ENCODE data around the gene NES. TPM values are rescaled to one million over a fixed set of nuclear protein-coding genes. Genes with fewer than 3 reads are reported as not detected.

NES gene
- total RNA-seq, 1 experiment from 2014 or later: 168 TPM

GRCh38 chr1:156703741-156704140 is 26.5 kb upstream of the NES start:
- H3K4me3 Mint-ChIP-seq: peak overlapping the region; percentile 74 to 91
- H3K4me1 Mint-ChIP-seq: peaks cover 50 to 57% of the 10 kb centered on the region in 2 experiments
- no peak overlapping the region for H4K91ac ChIP-seq (ENCODE audit: insufficient read length, low read depth, low read length)
- peaks cover 39% of the 10 kb centered on the region for H3K23me2 ChIP-seq (ENCODE audit: insufficient read length, low read depth, low read length, poor library complexity, severe bottlenecking)
- H3K4me1 ChIP-seq (ENCODE audit: insufficient read depth, low read length): peaks cover 8% of the 10 kb centered on the region; the same call in 1 of the 2 replicates
- H4K8ac ChIP-seq (replicated peaks; ENCODE audit: insufficient read length, low read depth, low read length): no peak overlapping the region
- H3K4me2 ChIP-seq (ENCODE audit: insufficient read depth, insufficient read length, low read length): peak overlapping the region; percentile 83
- no peak overlapping the region for H2BK12ac ChIP-seq (ENCODE audit: insufficient read length, low read depth, low read length)
- H3K36me3 Mint-ChIP-seq (ENCODE audit: insufficient read depth in 1 of 3, low read depth in 3 of 3): peaks cover 14 to 39% (median 28%) of the 10 kb centered on the region in 3 experiments
- no peak overlapping the region; a peak in 1 of 7 replicates for H3K27ac Mint-ChIP-seq
- no peak for TF ChIP-seq CTCF (conservative IDR thresholded peaks at IDR 0.05)
- no peak overlapping the region for H2BK20ac ChIP-seq (ENCODE audit: low read depth, low read length, poor library complexity, severe bottlenecking)
- no peak overlapping the region for H3T11ph ChIP-seq (ENCODE audit: low read length)
- H3K14ac ChIP-seq (ENCODE audit: insufficient read depth, low read length): no peak overlapping the region
- no peaks in the 10 kb centered on the region for H3K79me2 ChIP-seq (ENCODE audit: insufficient read depth, low read length)
- no peak overlapping the region for H2AK5ac ChIP-seq (ENCODE audit: insufficient read length, low read length)
- no peaks in the 10 kb centered on the region for H3K79me1 ChIP-seq (ENCODE audit: insufficient read depth, low read depth, low read length, poor library complexity, severe bottlenecking)
- H2BK5ac ChIP-seq (ENCODE audit: insufficient read length, low read length): no peak overlapping the region
- no peak overlapping the region for H3K9ac ChIP-seq (ENCODE audit: extremely low read depth, insufficient read length, low read length)
- WGBS (ENCODE audit: extremely low coverage, insufficient read length, low lambda C conversion rate): no CpG with 5 or more reads among the region's 4 CpGs
- no peak overlapping the region for H3K4ac ChIP-seq (ENCODE audit: low read depth, low read length)
- no peak for DNase-seq
- H4K20me1 ChIP-seq (ENCODE audit: control insufficient read depth, insufficient read depth, insufficient read length): no peaks in the 10 kb centered on the region
- no peak overlapping the region for H3K18ac ChIP-seq (ENCODE audit: insufficient read length, low read depth, low read length)
- H3K27me3 ChIP-seq (ENCODE audit: insufficient read depth, low read length): peaks cover 3% of the 10 kb centered on the region; the same call in 1 of the 2 replicates
- no peak overlapping the region for H4K5ac ChIP-seq (ENCODE audit: insufficient read length, low read depth, low read length)
- H3K9me3 ChIP-seq (ENCODE audit: control insufficient read depth, low read depth, low read length): no peaks in the 10 kb centered on the region
- H3K27me3 Mint-ChIP-seq (ENCODE audit: low read depth): peaks cover 38% of the 10 kb centered on the region
- no peak overlapping the region for H2BK15ac ChIP-seq (ENCODE audit: low read depth, low read length)
- no peaks in the 10 kb centered on the region; a peak in 1 of 5 replicates for H3K9me3 Mint-ChIP-seq
- H2BK120ac ChIP-seq (ENCODE audit: low read depth, low read length, poor library complexity, severe bottlenecking): no peak overlapping the region
- H3K56ac ChIP-seq (ENCODE audit: insufficient read length, low read depth, low read length): no peak overlapping the region
- no peak overlapping the region for H3K23ac ChIP-seq (ENCODE audit: insufficient read length, low read depth, low read length)
- H3K27ac ChIP-seq (ENCODE audit: insufficient read length, low read depth, low read length): no peak overlapping the region
- no peak overlapping the region for H2AFZ ChIP-seq (ENCODE audit: low read length)

Measured in H9 (cell line).